ENCODE data around the gene OR2Y1.

GRCh38 chr5:180777475-180777874, 37.6 kb upstream of the OR2Y1 start:
- TF ChIP-seq, protein P1, sequence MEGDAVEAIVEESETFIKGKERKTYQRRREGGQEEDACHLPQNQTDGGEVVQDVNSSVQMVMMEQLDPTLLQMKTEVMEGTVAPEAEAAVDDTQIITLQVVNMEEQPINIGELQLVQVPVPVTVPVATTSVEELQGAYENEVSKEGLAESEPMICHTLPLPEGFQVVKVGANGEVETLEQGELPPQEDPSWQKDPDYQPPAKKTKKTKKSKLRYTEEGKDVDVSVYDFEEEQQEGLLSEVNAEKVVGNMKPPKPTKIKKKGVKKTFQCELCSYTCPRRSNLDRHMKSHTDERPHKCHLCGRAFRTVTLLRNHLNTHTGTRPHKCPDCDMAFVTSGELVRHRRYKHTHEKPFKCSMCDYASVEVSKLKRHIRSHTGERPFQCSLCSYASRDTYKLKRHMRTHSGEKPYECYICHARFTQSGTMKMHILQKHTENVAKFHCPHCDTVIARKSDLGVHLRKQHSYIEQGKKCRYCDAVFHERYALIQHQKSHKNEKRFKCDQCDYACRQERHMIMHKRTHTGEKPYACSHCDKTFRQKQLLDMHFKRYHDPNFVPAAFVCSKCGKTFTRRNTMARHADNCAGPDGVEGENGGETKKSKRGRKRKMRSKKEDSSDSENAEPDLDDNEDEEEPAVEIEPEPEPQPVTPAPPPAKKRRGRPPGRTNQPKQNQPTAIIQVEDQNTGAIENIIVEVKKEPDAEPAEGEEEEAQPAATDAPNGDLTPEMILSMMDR (IDR thresholded peaks at IDR 0.05) = no peak
- TF ChIP-seq POLR2A (IDR thresholded peaks at IDR 0.05) = no peak
